Measurements from ENCODE around the gene SAYSD1. TPM values are rescaled to one million over a fixed set of nuclear protein-coding genes. Genes with fewer than 3 reads are reported as not detected.
A peak's percentile ranks its signal among the peaks of the same experiment; 100 is the strongest.

SAYSD1 gene
- total RNA-seq, 1 donor, result 27.8 TPM

- TF ChIP-seq, protein P1, sequence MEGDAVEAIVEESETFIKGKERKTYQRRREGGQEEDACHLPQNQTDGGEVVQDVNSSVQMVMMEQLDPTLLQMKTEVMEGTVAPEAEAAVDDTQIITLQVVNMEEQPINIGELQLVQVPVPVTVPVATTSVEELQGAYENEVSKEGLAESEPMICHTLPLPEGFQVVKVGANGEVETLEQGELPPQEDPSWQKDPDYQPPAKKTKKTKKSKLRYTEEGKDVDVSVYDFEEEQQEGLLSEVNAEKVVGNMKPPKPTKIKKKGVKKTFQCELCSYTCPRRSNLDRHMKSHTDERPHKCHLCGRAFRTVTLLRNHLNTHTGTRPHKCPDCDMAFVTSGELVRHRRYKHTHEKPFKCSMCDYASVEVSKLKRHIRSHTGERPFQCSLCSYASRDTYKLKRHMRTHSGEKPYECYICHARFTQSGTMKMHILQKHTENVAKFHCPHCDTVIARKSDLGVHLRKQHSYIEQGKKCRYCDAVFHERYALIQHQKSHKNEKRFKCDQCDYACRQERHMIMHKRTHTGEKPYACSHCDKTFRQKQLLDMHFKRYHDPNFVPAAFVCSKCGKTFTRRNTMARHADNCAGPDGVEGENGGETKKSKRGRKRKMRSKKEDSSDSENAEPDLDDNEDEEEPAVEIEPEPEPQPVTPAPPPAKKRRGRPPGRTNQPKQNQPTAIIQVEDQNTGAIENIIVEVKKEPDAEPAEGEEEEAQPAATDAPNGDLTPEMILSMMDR (IDR thresholded peaks at IDR 0.05; ENCODE audit: insufficient read depth, low read length), result no peak
- DNase-seq (ENCODE audit: low read depth), result no peak
- H3K4me3 ChIP-seq (ENCODE audit: low read depth, low read length), result no peak overlapping the region
Measured at GRCh38 chr6:39090036-39090435, 24.9 kb downstream of the SAYSD1 start.

- peak; percentile 88 for DNase-seq (ENCODE audit: low read depth)
- TF ChIP-seq, protein P1 (IDR thresholded peaks at IDR 0.05; ENCODE audit: insufficient read depth, low read length), result peak; percentile 83
- H3K4me3 ChIP-seq (ENCODE audit: low read depth, low read length), result no peak overlapping the region
Measured at GRCh38 chr6:39088331-39088730, 26.7 kb downstream of the SAYSD1 start.

DNA sequence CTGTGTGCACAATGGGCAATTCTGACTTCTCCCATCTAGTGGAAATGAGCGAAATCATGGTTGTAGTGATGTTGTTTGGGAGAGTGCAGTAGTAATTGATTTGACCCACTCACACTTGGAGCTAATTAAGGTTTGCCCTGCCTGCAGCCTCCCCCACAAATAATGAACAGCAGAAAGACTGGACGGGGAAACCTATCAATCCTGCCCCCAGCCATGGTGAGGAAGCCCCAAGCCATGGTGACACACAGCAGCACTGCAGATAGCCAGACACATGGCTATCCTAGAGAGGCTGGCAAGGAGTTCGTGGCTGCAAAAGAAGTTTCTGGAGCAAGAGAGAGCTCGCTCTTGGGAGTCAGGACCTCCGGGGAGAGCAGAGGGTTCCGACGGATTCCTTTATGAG is 27.8 kb downstream of the SAYSD1 start:
- no peak overlapping the region for H3K4me3 ChIP-seq (ENCODE audit: low read depth, low read length)
- DNase-seq (ENCODE audit: low read depth), result no peak
- TF ChIP-seq, protein P1 (IDR thresholded peaks at IDR 0.05; ENCODE audit: insufficient read depth, low read length), result no peak

- H3K4me3 ChIP-seq (ENCODE audit: low read depth, low read length), result no peak overlapping the region
- TF ChIP-seq, protein P1 (IDR thresholded peaks at IDR 0.05; ENCODE audit: insufficient read depth, low read length), result no peak
- DNase-seq (ENCODE audit: low read depth), result no peak
Measured at GRCh38 chr6:39086711-39087110, 28.3 kb downstream of the SAYSD1 start.

- H3K4me3 ChIP-seq (ENCODE audit: low read depth, low read length), result no peak overlapping the region
- TF ChIP-seq, protein P1 (IDR thresholded peaks at IDR 0.05; ENCODE audit: insufficient read depth, low read length), result no peak
- no peak for DNase-seq (ENCODE audit: low read depth)
Measured at GRCh38 chr6:39086294-39086693, 28.7 kb downstream of the SAYSD1 start.

- TF ChIP-seq, protein P1 (IDR thresholded peaks at IDR 0.05; ENCODE audit: insufficient read depth, low read length), result no peak
- no peak for DNase-seq (ENCODE audit: low read depth)
- H3K4me3 ChIP-seq (ENCODE audit: low read depth, low read length), result no peak overlapping the region
Measured at GRCh38 chr6:39085129-39085797, 29.7 kb downstream of the SAYSD1 start.

- H3K4me3 ChIP-seq (ENCODE audit: low read depth, low read length), result no peak overlapping the region
- TF ChIP-seq, protein P1 (IDR thresholded peaks at IDR 0.05; ENCODE audit: insufficient read depth, low read length), result no peak
- DNase-seq (ENCODE audit: low read depth), result no peak
Measured at GRCh38 chr6:39084506-39084905, 30.5 kb downstream of the SAYSD1 start.

Data from fibroblast of the aortic adventitia (primary cell).